ENCODE data around the gene KIAA0586. TPM values are rescaled to one million over a fixed set of nuclear protein-coding genes. Genes with fewer than 3 reads are reported as not detected.

KIAA0586 gene
- total and polyA plus RNA-seq, 2 of the 13 experiments (the other 11 are each of a cell fraction or from before 2014, with no cell fraction given): 12.6 to 25.2 TPM

DNA sequence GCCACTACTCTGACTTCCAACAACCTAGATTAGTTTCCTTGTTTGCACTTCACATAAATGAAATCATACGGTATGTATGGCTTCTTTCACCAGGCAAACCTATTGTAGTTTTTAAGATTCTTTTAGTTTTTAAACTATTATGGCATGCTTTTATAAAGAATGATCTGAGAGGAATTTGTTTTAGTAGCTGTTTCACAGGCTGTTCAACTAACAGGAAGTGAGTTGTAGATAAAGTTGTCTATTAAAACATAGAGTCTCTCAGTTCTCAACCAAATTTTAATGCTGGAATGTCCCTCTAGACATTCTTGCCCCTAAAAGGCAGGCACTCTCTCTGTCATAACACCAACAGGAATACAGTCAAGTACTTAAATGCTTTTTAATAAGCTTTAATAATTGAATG lies 107.5 kb downstream of the KIAA0586 start:
- intact Hi-C loops (cut with micrococcal nuclease; ENCODE audit: unreplicated experiment): no loop called here
- H3K9me3 ChIP-seq (ENCODE audit: low read length): no peaks in the 10 kb centered on the region
- no peaks in the 10 kb centered on the region for H3K4me1 ChIP-seq (ENCODE audit: insufficient read depth, low read length)
- ATAC-seq (no peak), FAIRE-seq (no peak), DNase-seq (ENCODE audit: low spot score) (no peak)
- H3K4me3 ChIP-seq (replicated peaks in 1 of 3; ENCODE audit: insufficient read depth in 1 of 3, low read depth in 2 of 3, low read length in 3 of 3): no peak overlapping the region
- H3K79me2 ChIP-seq (ENCODE audit: insufficient read depth, low read length): no peaks in the 10 kb centered on the region
- no peak overlapping the region for H2AFZ ChIP-seq (ENCODE audit: low read length)
- no peak overlapping the region for H3K27ac ChIP-seq (ENCODE audit: extremely low read length, insufficient read depth, low read length)
- H3K4me2 ChIP-seq (ENCODE audit: low read depth, low read length): no peak overlapping the region
- no peak overlapping the region for H3K9ac ChIP-seq (ENCODE audit: insufficient read depth, low read depth, low read length)
- POLR2A ChIA-PET: no interaction called here
- no peaks in the 10 kb centered on the region for H3K27me3 ChIP-seq (ENCODE audit: control insufficient read depth in 1 of 2, insufficient read depth in 2 of 2, low read length in 2 of 2)
- H4K20me1 ChIP-seq (ENCODE audit: insufficient read depth, low read length): no peaks in the 10 kb centered on the region
- H3K36me3 ChIP-seq (replicated peaks in 1 of 2; ENCODE audit: control insufficient read depth in 1 of 2, insufficient read depth in 2 of 2, low read length in 2 of 2): no peaks in the 10 kb centered on the region
- TF ChIP-seq, protein P1, sequence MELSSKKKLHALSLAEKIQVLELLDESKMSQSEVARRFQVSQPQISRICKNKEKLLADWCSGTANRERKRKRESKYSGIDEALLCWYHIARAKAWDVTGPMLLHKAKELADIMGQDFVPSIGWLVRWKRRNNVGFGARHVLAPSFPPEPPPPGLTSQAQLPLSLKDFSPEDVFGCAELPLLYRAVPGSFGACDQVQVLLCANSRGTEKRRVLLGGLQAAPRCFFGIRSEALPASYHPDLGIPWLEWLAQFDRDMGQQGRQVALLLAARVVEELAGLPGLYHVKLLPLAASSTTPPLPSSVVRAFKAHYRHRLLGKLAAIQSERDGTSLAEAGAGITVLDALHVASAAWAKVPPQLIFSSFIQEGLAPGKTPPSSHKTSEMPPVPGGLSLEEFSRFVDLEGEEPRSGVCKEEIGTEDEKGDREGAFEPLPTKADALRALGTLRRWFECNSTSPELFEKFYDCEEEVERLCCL (CRISPR knock-in tag; IDR thresholded peaks at IDR 0.05; ENCODE audit: borderline replicate concordance): no peak
- TF ChIP-seq PHF8 (CRISPR knock-in tag; IDR thresholded peaks at IDR 0.05): no peak
- no peak for TF ChIP-seq U2AF2 (IDR thresholded peaks at IDR 0.05; ENCODE audit: low read depth, low read length)
- TF ChIP-seq, protein P2, sequence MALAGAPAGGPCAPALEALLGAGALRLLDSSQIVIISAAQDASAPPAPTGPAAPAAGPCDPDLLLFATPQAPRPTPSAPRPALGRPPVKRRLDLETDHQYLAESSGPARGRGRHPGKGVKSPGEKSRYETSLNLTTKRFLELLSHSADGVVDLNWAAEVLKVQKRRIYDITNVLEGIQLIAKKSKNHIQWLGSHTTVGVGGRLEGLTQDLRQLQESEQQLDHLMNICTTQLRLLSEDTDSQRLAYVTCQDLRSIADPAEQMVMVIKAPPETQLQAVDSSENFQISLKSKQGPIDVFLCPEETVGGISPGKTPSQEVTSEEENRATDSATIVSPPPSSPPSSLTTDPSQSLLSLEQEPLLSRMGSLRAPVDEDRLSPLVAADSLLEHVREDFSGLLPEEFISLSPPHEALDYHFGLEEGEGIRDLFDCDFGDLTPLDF (CRISPR knock-in tag; IDR thresholded peaks at IDR 0.05): no peak
- TF ChIP-seq, protein P3, sequence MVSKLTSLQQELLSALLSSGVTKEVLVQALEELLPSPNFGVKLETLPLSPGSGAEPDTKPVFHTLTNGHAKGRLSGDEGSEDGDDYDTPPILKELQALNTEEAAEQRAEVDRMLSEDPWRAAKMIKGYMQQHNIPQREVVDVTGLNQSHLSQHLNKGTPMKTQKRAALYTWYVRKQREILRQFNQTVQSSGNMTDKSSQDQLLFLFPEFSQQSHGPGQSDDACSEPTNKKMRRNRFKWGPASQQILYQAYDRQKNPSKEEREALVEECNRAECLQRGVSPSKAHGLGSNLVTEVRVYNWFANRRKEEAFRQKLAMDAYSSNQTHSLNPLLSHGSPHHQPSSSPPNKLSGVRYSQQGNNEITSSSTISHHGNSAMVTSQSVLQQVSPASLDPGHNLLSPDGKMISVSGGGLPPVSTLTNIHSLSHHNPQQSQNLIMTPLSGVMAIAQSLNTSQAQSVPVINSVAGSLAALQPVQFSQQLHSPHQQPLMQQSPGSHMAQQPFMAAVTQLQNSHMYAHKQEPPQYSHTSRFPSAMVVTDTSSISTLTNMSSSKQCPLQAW (CRISPR knock-in tag; IDR thresholded peaks at IDR 0.05): no peak
- TF ChIP-seq, protein P4, sequence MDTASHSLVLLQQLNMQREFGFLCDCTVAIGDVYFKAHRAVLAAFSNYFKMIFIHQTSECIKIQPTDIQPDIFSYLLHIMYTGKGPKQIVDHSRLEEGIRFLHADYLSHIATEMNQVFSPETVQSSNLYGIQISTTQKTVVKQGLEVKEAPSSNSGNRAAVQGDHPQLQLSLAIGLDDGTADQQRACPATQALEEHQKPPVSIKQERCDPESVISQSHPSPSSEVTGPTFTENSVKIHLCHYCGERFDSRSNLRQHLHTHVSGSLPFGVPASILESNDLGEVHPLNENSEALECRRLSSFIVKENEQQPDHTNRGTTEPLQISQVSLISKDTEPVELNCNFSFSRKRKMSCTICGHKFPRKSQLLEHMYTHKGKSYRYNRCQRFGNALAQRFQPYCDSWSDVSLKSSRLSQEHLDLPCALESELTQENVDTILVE (CRISPR knock-in tag; IDR thresholded peaks at IDR 0.05): no peak
- in situ Hi-C loops (cut with HindIII; ENCODE audit: extremely low pct_ligation_motif_present, low pct_unique_long_range_greater_than_20kb): no loop called here
- CTCF ChIA-PET (ENCODE audit: low intra/inter-chr PET ratio, low total read pairs): no interaction called here
- WGBS (ENCODE audit: low lambda C conversion rate): 100% methylated on average over 1 of the region's 1 CpG
- BruUV-seq (replicated peaks): no TSS peak

All from HepG2 (cell line).